ENCODE results near the gene ZNF500.

Gene ZNF500

DNA sequence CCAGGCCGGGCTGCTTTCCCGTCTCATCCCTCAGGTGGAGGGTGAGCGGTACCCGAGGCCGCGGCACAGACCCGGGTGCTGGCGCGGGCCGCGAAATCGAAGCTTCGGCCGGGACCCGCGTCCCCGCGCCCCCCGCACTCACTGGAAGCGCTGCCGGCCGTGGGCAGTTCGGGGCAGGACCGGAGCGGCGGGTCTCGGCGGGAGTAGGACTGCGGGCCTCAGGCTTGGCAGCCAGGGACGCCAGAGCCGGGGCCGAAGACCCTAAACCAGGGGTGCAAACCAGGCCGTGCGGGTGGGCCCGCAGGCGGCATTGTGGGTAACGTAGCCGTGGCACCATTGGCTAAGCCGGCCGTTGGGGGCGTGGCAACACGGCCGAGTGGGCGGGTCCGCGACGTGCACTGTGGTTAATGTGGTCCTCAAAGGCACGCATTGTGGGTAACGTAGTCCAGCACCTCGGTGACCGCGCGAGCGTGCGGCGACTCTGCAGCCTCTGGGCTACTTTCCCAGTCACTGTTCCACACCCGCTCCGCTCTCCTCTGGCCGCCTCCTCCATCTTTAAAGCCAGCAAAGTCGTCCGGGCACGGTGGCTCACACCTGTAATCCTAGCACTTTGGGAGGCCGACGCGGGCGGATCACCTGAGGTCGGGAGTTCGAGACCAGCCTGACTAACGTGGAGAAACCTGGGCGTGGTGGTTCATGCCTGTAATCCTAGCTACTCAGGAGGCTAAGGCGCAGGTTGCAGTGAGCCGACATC, at the start of gene ZNF500:
TSS of gene ZNF500 (minus strand) at position 288 of the 754 bp plus-strand sequence. CDS start 1,184 bp downstream, outside the sequence.
- DNase-seq (ENCODE audit: low spot score) = peak; percentile 95

DNA sequence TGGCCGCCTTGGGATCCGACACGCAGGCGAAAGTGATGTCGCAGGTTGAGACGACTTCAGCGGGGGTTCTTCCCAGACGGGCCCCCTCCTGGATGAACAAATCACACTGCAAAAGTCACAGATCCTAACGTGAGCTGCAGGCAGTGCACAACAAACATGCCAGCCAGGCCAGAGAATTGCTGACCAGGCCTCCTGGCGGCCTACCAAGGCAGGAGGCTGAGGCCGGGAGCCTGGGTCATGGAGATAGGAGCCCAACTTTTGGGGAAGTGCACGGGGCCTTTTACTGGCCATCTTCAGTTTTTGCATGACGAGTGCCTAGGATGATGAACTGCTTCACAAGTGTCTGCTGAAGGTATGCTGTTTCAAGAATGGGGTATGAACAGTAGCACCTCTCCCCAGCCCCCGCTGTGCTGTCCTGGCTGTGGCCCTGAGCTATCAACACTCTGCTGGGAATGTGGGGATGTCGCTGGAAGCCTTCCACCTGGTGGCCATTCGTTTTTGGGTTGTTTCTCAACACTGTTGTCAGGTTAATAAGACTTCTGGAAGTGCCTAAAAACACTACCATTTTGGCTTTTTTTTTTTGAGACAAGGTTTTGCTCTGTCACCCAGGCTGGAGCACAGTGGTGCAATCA, 47.7 kb upstream of the ZNF500 start:
- no peak for DNase-seq (ENCODE audit: low spot score)

DNA sequence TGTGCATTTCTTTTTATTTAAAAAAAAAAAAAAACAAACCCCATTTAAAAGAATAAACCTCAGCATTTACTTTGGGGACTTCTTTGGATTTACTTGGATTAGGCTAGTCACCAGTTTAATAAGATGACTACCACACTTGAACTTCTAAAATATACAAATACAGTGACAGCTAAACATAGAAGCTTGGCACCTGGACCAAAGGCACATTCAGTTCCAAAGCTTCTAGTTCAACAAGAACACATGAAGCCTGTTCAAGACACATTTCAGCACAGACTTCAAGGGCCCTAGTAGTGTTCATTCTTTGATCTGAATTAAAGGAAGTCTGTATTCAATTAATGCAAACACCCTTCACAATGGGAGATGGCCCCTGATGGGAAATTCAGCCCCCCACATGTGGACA, 47.1 kb upstream of the ZNF500 start:
- no peak for DNase-seq (ENCODE audit: low spot score)

DNA sequence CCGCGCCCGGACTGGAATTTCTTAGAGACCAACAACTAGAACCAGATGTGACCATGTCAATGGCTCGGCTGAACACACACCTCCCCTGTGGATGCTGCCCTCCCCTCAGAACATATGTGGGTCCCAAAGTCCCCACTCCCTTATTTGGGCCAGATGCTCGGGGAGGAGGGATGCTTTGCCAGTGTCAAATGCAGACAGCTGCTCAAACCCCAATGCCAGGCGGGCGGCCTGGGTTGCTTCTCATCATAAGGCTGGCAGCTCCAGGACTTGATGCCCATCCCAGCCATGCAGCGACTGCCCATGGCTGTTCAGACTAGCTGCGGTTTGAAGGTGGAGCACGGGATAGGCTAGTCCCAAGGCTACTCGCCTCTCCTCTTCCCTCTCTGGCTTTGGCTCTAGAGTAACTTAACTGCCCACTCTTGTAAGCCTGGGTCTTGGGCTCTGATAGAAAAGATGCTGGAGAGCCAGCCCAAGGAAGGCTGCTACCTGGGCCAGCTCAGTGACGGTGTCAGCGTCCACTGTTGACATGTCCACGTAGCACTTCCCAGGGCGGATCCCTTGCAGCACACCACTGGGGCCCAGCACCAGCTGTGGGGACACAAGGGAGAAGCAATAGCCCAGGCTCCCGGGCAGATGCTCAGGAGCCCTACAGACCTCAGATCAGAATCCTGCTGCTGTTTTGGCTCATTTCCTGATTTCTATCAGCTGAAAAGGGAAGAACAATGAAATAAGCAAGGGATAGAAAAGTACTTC, 46.5 kb upstream of the ZNF500 start:
- no peak for DNase-seq (ENCODE audit: low spot score)

DNA sequence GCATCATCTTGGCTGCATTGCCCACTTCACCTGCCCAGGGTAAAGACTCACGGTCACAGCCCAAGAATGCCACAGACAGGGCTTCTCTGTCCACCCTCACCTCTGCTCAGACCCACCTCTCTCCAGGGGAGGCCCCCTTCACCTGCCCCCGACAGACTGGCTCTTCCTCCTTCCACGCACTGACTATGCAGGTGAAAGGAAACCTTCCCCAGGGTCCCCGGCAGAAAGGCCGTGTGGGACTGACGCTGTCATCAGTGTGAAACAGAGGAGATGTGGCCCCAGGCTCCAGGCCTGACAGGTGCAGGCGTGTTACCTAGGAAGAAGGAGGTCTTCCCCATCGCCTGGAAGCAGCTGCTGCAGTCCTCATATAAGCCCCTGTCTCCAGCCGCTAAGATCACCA, 44.8 kb upstream of the ZNF500 start:
- DNase-seq (ENCODE audit: low spot score) = no peak

DNA sequence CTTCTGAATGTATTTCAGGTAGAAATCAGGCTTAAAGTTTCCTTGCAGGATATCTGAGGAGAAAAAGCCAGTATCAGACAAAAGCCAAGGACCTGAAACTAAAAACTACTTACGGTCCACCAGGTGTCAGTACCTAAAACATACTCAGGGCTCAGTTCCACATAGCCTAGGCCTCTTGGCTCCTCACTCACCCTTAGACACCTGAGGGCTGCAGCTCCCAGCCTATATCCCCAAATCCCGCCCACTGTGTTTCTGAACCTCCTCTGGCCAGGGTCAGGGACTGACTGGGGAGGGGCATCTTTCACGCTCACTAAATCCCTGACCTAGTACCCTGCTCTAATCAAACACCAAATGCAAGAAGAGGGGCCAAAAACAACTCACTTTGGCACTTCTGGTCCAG, 44.3 kb upstream of the ZNF500 start:
- DNase-seq (ENCODE audit: low spot score) = no peak

DNA sequence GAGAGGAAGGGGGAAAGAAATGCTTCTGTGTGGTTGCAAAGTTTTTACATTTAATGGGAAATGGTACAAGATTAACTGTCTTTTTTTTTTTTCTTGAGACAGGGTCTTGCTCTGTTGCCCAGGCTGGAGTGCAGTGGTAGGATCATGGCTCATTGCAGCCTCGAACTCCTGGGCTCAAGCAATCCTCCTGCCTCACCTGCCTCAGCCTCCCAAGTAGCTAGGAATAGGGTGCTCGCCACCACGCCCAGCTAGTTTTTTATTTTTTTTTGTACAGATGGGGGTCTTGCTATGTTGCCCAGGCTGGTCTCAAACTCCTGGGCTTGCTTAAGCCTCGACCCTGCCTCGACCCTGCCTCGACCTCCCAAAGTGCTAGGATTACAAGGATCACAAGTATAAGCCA, 39.3 kb upstream of the ZNF500 start:
- no peak for DNase-seq (ENCODE audit: low spot score)

DNA sequence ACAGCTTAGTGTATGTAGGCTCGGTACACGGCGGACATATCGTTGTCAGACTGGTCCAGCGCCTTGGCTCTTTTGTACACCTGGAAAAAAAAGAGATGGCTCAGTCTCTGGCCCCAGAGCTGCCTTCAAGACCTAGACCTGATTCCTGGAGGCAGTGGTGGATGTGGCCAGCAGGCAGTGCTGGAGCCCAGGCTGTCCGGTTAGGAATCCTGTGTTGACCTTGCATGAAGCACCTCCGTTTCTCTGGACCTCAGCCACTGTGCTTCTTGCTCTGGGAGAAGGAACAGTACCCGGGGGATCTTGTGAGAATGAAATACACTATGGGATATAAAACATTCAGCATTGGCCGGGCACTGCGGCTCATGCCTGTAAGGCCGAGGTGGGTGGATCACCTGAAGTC, 38.3 kb upstream of the ZNF500 start:
- no peak for DNase-seq (ENCODE audit: low spot score)

DNA sequence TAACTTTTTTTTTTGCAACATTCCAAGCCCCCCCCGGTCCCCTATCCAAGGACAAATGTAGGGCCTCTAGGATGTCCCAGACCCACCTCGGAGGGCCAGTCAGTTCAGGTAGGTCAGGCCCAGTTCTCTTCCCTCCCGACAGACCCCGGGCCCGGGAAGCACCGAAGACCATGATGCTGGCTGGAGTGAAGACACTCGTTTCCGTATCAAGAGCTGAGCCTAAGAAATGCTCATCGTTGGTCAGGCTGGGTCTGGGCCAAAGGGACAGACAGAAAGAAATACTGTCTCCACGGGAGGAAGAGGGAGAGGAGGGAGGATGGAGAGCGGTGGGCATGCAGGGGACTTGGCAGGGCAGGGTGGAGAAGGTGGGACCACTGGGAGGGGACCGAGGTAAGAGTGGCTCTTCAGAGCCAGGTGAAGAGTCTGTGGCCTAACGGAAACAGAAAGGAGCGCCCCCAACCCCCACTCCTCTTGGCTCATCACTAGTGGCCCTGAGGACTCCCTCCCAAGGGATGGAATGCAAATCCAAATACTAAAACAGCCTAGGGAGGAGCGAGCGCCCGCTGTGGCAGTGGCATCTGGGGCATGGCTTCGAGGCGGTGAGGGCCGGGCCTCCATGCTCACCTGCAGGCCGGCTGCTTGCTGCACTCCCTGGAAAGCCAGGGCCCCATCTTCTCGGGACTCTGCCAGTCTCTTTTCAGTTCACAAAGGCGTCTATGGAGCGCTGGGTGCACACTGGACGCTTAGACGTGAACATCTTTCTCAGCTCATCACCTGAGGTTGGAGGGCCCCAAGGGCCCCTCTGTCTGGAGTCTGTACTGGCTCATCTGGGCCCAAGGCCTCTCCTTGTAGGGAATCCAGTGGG, 37.2 kb upstream of the ZNF500 start:
- DNase-seq (ENCODE audit: low spot score) = no peak

DNA sequence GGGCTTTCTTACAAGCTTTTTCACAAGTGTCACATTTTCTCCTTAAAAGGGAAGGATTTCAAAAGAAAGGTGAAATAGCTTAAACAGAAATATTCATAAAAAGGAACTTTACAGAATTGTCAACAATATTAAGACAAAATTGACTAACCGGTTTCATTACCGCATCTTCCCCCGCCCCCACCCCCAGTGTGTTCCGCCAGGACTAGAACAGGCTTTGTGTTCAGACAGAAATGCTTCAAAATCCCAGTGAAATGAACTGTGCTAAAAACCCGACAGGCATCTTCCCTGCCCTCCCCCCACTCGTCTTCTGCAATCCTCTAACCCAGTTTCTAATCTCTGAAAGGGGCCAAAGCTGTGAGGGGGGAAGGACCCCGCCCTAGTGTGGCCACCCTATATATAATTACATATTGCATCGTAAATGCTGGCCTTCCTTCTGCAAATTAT, 36.5 kb upstream of the ZNF500 start:
- DNase-seq (ENCODE audit: low spot score) = no peak

DNA sequence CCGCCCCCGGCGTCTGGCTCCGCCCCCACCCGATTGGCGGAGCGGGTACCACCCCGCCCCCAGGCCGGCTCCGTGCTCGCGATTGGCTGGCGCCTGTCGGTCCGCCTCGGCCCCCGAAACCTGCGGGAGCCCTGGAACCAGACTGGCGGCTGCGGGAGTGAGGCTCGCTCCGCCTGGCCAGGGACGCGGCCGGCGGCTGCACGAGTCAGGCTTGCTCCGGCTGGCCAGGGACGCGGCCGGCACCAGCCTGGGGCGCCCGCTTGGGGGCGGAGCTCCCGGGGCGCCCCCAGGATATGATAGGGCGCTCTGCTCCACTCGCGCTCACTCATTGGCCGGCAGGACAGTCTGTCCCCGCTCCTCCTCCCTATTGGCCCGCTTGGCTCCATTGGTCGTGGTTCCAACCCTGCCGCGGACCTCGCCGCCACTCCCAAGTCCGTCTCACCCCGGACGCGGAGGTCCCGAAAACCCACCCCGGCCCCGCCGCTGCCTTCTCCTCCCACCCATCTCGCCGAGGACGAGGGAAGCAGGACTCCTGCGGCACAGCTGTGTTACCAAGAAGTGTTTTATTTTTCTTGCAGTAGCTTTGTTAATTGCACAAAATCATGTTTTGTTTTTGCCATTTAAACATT, 35.8 kb upstream of the ZNF500 start:
- peak; percentile 93 for DNase-seq (ENCODE audit: low spot score)

DNA sequence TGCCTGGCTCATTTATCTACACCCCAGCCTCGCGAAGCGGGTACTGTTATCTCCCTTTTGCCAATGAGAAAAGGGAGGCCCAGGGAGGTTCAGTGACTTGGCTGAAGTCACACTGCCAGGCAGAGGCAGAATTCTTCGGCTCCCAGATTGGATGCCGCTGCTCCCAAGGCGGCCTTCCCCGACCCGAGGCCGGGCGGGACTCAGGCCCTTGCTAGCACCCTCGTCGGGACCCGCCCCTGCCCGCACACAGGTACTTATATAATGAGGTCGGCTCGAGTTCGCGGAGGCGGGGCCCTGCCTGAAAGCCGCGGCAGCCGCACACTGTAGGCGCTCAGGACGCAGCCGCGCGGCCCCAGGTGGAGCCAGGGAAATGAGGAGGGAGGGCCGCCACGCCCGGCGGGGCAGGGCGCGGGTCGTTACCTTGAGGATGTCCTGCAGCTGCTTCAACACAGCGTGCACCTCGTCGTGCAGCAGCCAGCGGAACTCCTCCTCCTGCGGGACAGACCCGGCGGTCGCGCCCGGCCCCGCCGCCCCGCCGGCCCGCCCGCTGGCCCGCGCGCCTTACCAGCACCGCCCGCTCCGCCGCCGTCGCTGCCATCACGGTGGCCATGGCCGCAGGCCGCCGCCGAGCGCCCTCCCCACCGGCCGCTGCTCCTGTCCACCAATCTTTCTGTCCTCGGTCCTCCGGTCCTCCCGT, 35.1 kb upstream of the ZNF500 start, which contains the start of gene ROGDI:
TSS of gene ROGDI (minus strand) at position 672 of the 697 bp plus-strand sequence. CDS start at position 610, 62 bp downstream.
- DNase-seq (ENCODE audit: low spot score) = peak; percentile 89

DNA sequence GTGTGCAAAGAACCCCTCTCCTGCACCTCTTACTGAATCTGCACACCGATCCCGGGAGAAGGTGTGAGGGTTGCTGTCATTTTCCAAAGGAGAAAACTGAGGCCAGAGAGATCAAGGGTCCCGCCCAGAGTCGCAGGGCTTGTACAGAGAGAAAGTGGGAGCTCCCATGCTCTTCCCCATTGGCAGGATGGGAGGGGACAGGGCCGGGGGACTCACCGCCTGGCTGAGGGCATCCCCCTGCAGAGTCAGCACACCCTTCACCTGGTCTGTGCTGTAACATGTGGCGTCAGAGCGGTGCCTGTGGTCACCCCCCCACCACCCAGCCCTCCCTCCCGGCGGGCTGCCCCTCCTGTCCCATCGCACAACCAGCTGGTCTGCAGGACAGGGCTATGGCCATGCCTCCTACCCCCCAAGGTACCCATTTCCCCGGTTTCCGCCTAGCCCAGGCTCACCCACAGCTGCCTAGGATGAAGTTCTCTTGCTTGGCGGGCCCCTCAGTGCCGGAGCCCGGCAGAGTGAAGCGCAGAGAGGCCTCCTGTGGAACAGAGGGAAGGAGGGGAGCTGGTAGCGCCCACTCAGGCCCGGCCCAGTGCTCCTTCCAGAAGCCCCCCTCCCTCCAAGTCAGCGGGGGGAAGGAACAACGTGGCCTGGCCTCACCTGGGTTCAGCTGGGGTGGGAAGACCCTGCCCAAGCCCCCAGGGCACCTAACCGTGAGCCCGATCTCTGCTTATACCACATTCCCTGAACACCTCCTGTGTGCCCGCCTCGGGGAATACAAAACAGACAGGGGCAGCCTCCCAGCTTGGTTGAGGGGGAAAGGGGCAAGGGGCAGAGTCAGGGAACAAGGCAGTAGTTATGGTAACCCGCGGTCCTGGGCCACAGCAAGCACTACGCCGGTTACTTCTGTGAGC, 34.3 kb upstream of the ZNF500 start:
- DNase-seq (ENCODE audit: low spot score) = no peak

DNA sequence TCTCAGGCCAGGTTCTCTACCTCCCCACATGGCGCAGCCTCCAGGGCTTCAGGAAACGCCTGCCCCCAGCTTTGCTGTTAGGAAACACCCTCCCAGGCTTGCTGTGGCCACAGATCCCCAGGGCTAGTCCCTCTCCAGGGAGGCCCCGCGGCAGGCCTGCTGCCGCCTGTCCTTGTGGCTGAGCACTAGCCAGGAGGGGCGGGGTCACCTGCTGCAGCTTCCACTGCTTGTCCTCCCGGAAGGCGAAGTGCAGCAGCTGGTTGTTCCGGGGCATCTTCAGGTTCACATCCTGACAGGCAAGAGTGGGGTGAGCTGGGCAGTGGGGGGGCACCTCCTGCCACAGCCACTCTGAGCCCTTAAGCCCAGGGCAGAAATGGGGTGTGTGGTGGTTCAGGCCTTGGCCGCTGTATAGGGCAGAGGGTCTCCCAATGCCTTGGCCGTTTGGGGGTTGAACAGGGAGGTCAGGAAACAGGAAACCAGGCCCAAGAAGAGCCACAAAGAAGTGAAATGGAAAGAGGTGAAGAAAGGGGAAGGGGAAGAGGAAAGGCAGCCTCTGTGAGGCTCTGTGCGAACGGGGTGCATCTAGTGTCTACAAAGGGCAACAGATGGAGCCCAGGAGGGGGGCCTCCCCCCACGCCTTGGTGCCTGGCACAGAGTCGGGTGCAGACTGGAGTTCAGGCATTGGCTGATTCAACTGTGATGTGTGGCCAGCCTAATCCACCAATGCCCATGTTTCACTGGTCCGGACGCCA, 33.5 kb upstream of the ZNF500 start:
- peak; percentile 67 for DNase-seq (ENCODE audit: low spot score)

DNA sequence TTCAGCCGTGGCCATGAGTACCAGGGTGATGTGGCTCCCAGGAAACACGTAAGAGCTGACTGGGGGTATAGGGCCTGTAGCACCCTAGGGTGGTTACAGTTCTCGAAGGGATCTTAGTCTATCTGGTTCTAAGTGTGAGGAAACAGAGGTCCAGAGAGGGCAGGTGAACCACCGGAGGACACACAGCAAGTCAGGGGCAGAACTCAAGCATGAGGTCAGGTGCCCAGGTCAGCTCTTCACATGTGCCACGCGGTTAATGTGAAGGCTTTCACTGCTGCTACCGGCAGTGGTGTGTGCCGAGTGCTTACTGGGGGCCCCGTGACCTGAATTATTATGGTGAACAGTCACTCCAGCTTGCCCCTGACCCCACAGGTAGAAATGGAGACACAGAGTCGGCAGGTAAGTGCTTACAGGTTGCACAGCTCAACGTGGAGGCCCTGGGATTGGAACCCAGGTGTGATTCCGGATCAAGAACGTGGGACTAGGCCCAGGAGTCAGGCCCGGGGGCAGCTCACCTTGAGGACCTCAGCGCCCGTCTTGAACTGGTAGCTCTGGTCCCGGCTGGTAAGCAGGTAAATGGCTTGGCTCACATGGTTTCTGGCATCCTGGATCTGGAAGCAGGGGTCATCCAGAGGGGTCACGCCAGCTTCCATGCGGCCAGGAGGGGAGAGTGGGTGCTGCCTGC, 32.4 kb upstream of the ZNF500 start:
- DNase-seq (ENCODE audit: low spot score) = no peak

DNA sequence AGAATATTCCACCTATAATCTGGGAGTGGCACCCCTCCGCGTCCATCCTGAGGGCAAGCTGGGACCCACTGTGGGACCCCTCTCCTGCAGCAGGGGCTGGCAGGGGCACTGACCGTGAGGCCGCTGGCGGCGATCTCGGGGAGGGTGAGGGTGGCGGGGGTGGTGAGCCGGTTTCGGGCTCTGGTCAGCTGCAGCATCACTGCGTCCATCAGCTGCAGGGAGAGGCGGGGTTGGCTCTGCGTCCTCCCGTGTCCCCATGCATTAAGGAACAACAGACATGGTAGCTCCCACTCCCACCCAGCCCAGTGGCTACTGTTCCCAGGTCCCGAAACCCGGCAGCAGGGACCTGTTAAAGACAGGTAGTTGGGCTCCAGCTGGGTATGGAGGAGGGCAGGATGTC, 31.5 kb upstream of the ZNF500 start:
- no peak for DNase-seq (ENCODE audit: low spot score)

DNA sequence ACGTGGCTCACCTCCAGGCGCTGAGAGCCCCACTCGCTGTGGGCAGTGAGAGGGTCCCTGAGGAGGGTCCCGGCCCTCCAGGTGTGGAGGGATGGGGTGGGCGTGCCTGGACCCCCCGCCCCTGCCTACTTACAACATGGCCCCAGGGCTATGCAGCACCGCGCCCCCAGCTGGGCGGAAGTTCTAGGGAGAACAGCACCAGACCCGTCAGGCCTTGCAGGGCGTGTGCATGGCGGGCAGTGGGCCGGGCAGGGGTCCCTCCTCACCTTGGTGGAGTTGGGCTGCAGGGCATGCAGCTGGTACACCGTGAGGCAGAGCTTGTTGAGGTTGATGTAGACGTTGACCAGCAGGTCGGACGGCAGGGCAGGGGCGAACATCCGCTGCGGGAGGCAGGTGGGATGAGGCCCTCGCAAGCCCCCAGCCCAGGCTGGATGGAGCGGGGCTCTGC, 30.9 kb upstream of the ZNF500 start:
- no peak for DNase-seq (ENCODE audit: low spot score)

All from SW480 (cell line).